ENCODE results near the gene GRPEL1. TPM values are rescaled to one million over a fixed set of nuclear protein-coding genes. Genes with fewer than 3 reads are reported as not detected.

GRPEL1 gene
- total and polyA plus RNA-seq, 2 of the 8 experiments (the other 6 are each of a cell fraction or from before 2014, with no cell fraction given) = 13.5 to 39.9 TPM

GRCh38 chr4:7045553-7045952 is 22.3 kb downstream of the GRPEL1 start:
- no peak for FAIRE-seq
- H2AFZ ChIP-seq (ENCODE audit: low read length) = no peak overlapping the region
- H2BK12ac ChIP-seq (ENCODE audit: low read depth, low read length) = no peak overlapping the region
- H3K4ac ChIP-seq (replicated peaks; ENCODE audit: insufficient read length, low read depth, low read length) = no peak overlapping the region
- POLR2A ChIA-PET (ENCODE audit: partially characterized antibody) = interaction anchor here (0.5 to 5.5 kb wide), 5 partner anchors 10 to 639 kb away, joined by 3 to 36 read pairs (median 5); no protein-coding TSS in a partner anchor
- no peak overlapping the region; a peak in 1 of 4 replicates for H3K4me2 ChIP-seq (ENCODE audit: insufficient read depth in 1 of 2, low read depth in 2 of 2, low read length in 2 of 2)
- no peak for DNase-seq (ENCODE audit: low read depth in 1 of 2, low spot score in 2 of 2)
- H2AK5ac ChIP-seq (ENCODE audit: low read depth, low read length) = no peak overlapping the region
- H4K91ac ChIP-seq (replicated peaks; ENCODE audit: insufficient read length, low read length) = no peak overlapping the region
- no peak overlapping the region for H2BK20ac ChIP-seq (ENCODE audit: low read length)
- no peak overlapping the region for H3K9ac ChIP-seq (replicated peaks in 1 of 4; ENCODE audit: extremely low read depth in 1 of 4, low read depth in 3 of 4, low read length in 3 of 4)
- H4K5ac ChIP-seq (ENCODE audit: insufficient read length, low read depth, low read length) = no peak overlapping the region
- H4K8ac ChIP-seq (ENCODE audit: extremely low read depth, insufficient read depth, low read length) = peak overlapping the region; percentile 18; the same call in 1 of the 2 replicates
- H3K14ac ChIP-seq (ENCODE audit: insufficient read length) = no peak overlapping the region
- H3K4me1 ChIP-seq (replicated peaks in 1 of 4; ENCODE audit: control insufficient read depth in 3 of 4, insufficient read depth in 4 of 4, low read length in 3 of 4) = peaks cover 0 to 18% (median 8%) of the 10 kb centered on the region in 4 experiments; a peak in 5 of 7 replicates
- H3K27ac ChIP-seq (ENCODE audit: low read depth, low read length) = no peak overlapping the region
- WGBS, 2 experiments (ENCODE audit: extremely low coverage in 1 of 2, insufficient coverage in 1 of 2, insufficient read length in 1 of 2, insufficient replicate concordance in 2 of 2, low coverage in 1 of 2, low lambda C conversion rate in 2 of 2, missing lambda C conversion rate in 1 of 2) = 90% methylated on average over 8 of the region's 8 CpGs; no CpG with 5 or more reads in 1 of the 2 experiments
- H3K18ac ChIP-seq (ENCODE audit: extremely low read depth, low read length) = no peak overlapping the region
- no peak overlapping the region for H2BK15ac ChIP-seq (ENCODE audit: low read length)
- H3K27me3 ChIP-seq (replicated peaks in 1 of 4; ENCODE audit: control insufficient read depth in 3 of 4, extremely low read depth in 1 of 4, insufficient read depth in 3 of 4, low read length in 3 of 4) = peaks cover 11 to 28% (median 20%) of the 10 kb centered on the region in 4 experiments
- H3K23ac ChIP-seq (ENCODE audit: insufficient read length) = no peak overlapping the region
- H3K79me2 ChIP-seq (ENCODE audit: control insufficient read depth in 1 of 2, insufficient read depth in 2 of 2, low read length in 2 of 2) = peaks cover 3 to 49% of the 10 kb centered on the region in 2 experiments; a peak in 3 of 4 replicates
- H3K36me3 ChIP-seq (ENCODE audit: control insufficient read depth in 2 of 4, insufficient read depth in 4 of 4, low read length in 3 of 4) = no peaks in the 10 kb centered on the region
- no peak overlapping the region for H3K56ac ChIP-seq (replicated peaks; ENCODE audit: insufficient read length, low read depth, low read length)
- H3K23me2 ChIP-seq (ENCODE audit: low read depth, low read length) = peaks cover 13% of the 10 kb centered on the region; the same call in 1 of the 2 replicates
- peaks cover 7 to 38% of the 10 kb centered on the region in 2 experiments for H4K20me1 ChIP-seq (replicated peaks in 1 of 2; ENCODE audit: control insufficient read depth in 1 of 2, insufficient read depth in 2 of 2, low read length in 2 of 2)
- H2BK120ac ChIP-seq (replicated peaks; ENCODE audit: low read depth, low read length) = no peak overlapping the region
- no peak overlapping the region for H3K4me3 ChIP-seq (ENCODE audit: extremely low read depth in 1 of 4, insufficient read depth in 2 of 4, low read depth in 3 of 4, low read length in 4 of 4)
- H3K9me3 ChIP-seq (ENCODE audit: insufficient read depth in 2 of 2, low read depth in 1 of 2, low read length in 1 of 2) = no peaks in the 10 kb centered on the region
- H3K79me1 ChIP-seq (ENCODE audit: low read depth, low read length) = peaks cover 38% of the 10 kb centered on the region
- H2BK5ac ChIP-seq (ENCODE audit: low read depth, low read length) = no peak overlapping the region
- CTCF ChIA-PET (ENCODE audit: partially characterized antibody) = interaction anchor here (0.6 to 9.7 kb wide), 12 partner anchors 8 to 142 kb away, joined by 3 to 108 read pairs (median 4); partner anchors contain the start of gene GRPEL1
- TF ChIP-seq JUN (IDR thresholded peaks at IDR 0.05; ENCODE audit: low read depth, low read length) (no peak), GTF2F1 (IDR thresholded peaks at IDR 0.05; ENCODE audit: borderline replicate concordance, low read depth, low read length) (no peak), CBX5 (IDR thresholded peaks at IDR 0.05; ENCODE audit: low read depth, low read length) (no peak)
